ENCODE data around the gene EGFR.

The EGFR gene

DNA sequence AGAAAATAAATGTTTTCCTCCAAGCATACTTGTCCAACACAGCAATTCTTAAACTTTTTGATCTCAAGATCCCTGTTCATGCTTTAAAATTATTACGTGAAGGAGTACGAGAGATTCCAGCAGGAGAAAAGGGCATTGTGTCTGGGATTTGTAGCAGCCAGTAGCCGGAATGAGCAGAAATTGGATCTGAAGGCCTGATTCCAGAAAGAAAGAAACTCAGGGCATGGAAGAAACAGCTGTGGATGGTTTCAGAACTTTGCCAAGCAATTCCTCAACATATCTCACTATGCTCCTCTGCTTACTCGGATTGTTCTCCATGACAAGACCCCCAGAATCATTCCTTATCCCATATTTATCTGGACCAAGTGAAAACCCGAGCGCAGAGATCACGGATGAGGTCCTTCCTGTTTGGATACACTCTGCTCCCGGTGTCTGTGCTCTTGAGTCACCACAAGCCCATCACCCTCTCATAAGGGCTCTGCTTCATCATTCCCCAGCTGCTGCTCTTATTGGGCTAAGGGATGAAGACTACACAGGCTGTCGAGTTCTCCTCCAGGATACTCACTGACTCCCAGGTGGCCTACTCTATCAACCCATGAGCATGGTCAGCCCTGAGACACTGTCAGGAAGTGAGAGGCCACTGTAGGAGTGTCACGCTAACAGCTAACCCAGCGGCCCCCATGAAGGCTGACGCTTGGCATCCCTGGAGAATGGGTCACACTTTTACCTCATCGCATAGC is 225.4 kb downstream of the EGFR start:
- no peaks in the 10 kb centered on the region for H3F3A ChIP-seq (ENCODE audit: insufficient read depth, low read length)
- no peak overlapping the region for H3K9ac ChIP-seq (ENCODE audit: low read length)
- no peaks in the 10 kb centered on the region for H3K79me2 ChIP-seq (ENCODE audit: insufficient read depth, low read length)
- H3K4me2 ChIP-seq (ENCODE audit: low read length): no peak overlapping the region
- H3K4me1 ChIP-seq (ENCODE audit: insufficient read depth, low read length, severe bottlenecking): no peaks in the 10 kb centered on the region
- H4K20me1 ChIP-seq (ENCODE audit: insufficient read depth, low read length): no peaks in the 10 kb centered on the region
- no peak overlapping the region for H2AFZ ChIP-seq (ENCODE audit: low read length)
- no peaks in the 10 kb centered on the region for H3K36me3 ChIP-seq (ENCODE audit: insufficient read depth, low read length)
- no peak overlapping the region for H3K27ac ChIP-seq (ENCODE audit: low read depth, low read length, poor library complexity, severe bottlenecking)
- no peaks in the 10 kb centered on the region for H3K9me2 ChIP-seq (ENCODE audit: low read depth, low read length)
- no peak overlapping the region for H3K4me3 ChIP-seq (ENCODE audit: low read depth, low read length, poor library complexity, severe bottlenecking)
- H3K27me3 ChIP-seq (ENCODE audit: insufficient read depth, low read length): 0 out of 2 replicates have a peak, but pooled peaks cover 5% of the 10 kb centered on the region
- TF ChIP-seq CTCF (IDR thresholded peaks at IDR 0.05; ENCODE audit: low read length) (no peak), EZH2 (IDR thresholded peaks at IDR 0.05; ENCODE audit: borderline replicate concordance, low read length) (no peak)
- H3K9me3 ChIP-seq (ENCODE audit: low read length): no peaks in the 10 kb centered on the region

DNA sequence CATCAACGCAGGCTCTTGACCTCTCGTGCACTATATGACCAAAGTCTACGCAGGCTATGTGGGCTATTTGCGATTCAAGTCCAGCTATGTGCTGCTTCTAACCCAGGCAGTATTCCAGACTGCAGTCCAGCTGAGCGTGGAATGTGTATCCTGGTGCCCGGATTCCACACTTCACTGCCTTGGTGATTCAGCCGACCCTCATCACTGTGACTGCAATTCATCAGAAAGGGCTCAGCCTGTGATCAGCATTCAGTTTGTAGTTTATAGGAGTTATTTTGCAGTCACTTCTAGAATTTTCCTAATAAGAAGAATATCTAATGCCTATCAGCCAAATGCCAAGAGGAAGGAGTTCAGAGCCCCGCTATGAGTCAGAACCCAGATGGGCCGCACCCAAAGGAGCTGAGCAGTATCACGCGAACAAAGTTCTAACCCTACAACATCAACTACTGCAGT is 226.5 kb downstream of the EGFR start:
- Histone ChIP-seq H3K9me3 (ENCODE audit: low read length) (no peaks in the 10 kb centered on the region), H3K79me2 (ENCODE audit: insufficient read depth, low read length) (no peaks in the 10 kb centered on the region), H3K9me2 (ENCODE audit: low read depth, low read length) (no peaks in the 10 kb centered on the region), H3K27ac (ENCODE audit: low read depth, low read length, poor library complexity, severe bottlenecking) (no peak overlapping the region), H4K20me1 (ENCODE audit: insufficient read depth, low read length) (no peaks in the 10 kb centered on the region), H3K4me1 (ENCODE audit: insufficient read depth, low read length, severe bottlenecking) (no peaks in the 10 kb centered on the region), H3K4me2 (ENCODE audit: low read length) (no peak overlapping the region), H2AFZ (ENCODE audit: low read length) (no peak overlapping the region), H3K36me3 (ENCODE audit: insufficient read depth, low read length) (no peaks in the 10 kb centered on the region), H3F3A (ENCODE audit: insufficient read depth, low read length) (no peaks in the 10 kb centered on the region), H3K4me3 (ENCODE audit: low read depth, low read length, poor library complexity, severe bottlenecking) (no peak overlapping the region), H3K27me3 (ENCODE audit: insufficient read depth, low read length) (peaks cover 5% of the 10 kb centered on the region; the same call in 1 of the 2 replicates), H3K9ac (ENCODE audit: low read length) (no peak overlapping the region)
- no peak for TF ChIP-seq CTCF (IDR thresholded peaks at IDR 0.05; ENCODE audit: low read length)
- TF ChIP-seq EZH2 (IDR thresholded peaks at IDR 0.05; ENCODE audit: borderline replicate concordance, low read length): no peak

DNA sequence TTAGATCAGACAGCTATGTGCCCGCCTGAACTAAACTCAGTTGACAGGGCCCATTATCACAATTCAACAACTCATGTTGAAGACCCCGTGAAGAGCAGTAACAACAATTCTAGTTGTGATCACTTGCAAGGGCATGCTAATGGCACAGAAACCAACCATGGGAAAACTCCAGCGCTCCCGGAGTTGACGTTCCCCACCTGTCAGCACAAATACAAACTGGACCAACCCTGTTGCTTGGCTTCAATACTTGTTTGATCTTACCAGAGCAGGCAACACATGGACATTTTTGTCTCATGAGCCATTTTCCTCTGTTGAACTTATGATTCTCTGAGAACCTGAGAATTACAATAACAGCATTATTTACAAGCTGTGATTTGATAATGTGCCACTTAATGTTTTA is 227.4 kb downstream of the EGFR start:
- H3K4me1 ChIP-seq (ENCODE audit: insufficient read depth, low read length, severe bottlenecking): no peaks in the 10 kb centered on the region
- H3F3A ChIP-seq (ENCODE audit: insufficient read depth, low read length): no peaks in the 10 kb centered on the region
- no peak for TF ChIP-seq CTCF (IDR thresholded peaks at IDR 0.05; ENCODE audit: low read length)
- no peak for TF ChIP-seq EZH2 (IDR thresholded peaks at IDR 0.05; ENCODE audit: borderline replicate concordance, low read length)
- H3K27me3 ChIP-seq (ENCODE audit: insufficient read depth, low read length): peaks cover 5% of the 10 kb centered on the region; the same call in 1 of the 2 replicates
- H3K27ac ChIP-seq (ENCODE audit: low read depth, low read length, poor library complexity, severe bottlenecking): no peak overlapping the region
- H3K9me3 ChIP-seq (ENCODE audit: low read length): no peaks in the 10 kb centered on the region
- no peaks in the 10 kb centered on the region for H3K36me3 ChIP-seq (ENCODE audit: insufficient read depth, low read length)
- no peak overlapping the region for H3K9ac ChIP-seq (ENCODE audit: low read length)
- H2AFZ ChIP-seq (ENCODE audit: low read length): no peak overlapping the region
- H3K9me2 ChIP-seq (ENCODE audit: low read depth, low read length): no peaks in the 10 kb centered on the region
- no peaks in the 10 kb centered on the region for H4K20me1 ChIP-seq (ENCODE audit: insufficient read depth, low read length)
- no peak overlapping the region for H3K4me2 ChIP-seq (ENCODE audit: low read length)
- H3K79me2 ChIP-seq (ENCODE audit: insufficient read depth, low read length): no peaks in the 10 kb centered on the region
- no peak overlapping the region for H3K4me3 ChIP-seq (ENCODE audit: low read depth, low read length, poor library complexity, severe bottlenecking)

All from OCI-LY1 (cell line).